ENCODE data around the gene ADGRE1. TPM values are rescaled to one million over a fixed set of nuclear protein-coding genes. Genes with fewer than 3 reads are reported as not detected.

Gene ADGRE1
- total and polyA plus RNA-seq, 2 of the 4 experiments (the other 2 are of a cell fraction) = not detected

- ChIA-PET POLR2A (ENCODE audit: unreplicated experiment) (no interaction called here), CTCF (no interaction called here)
- H4K5ac ChIP-seq (ENCODE audit: low read depth, low read length) = no peak overlapping the region
- H3K36me3 ChIP-seq (ENCODE audit: control insufficient read depth, insufficient read depth, low read length) = no peaks in the 10 kb centered on the region
- no peaks in the 10 kb centered on the region for H3K27me3 ChIP-seq (ENCODE audit: control insufficient read depth, insufficient read depth, low read length)
- dilution Hi-C loops (cut with HindIII; ENCODE audit: low sequenced_read_pairs, unreplicated experiment) (no loop called here), in situ Hi-C loops (cut with MboI; ENCODE audit: low sequenced_read_pairs) (no loop called here), intact Hi-C loops (cut with micrococcal nuclease) (no loop called here)
- no TSS peak for BruUV-seq (replicated peaks)
- WGBS, 2 experiments (ENCODE audit: extremely low coverage in 2 of 2, insufficient read length in 1 of 2) = no CpG with 5 or more reads among the region's 7 CpGs
- peaks cover 12% of the 10 kb centered on the region; the same call in 1 of the 2 replicates for H3K9me3 ChIP-seq (ENCODE audit: control insufficient read depth, insufficient read depth, low read length)
- no peak overlapping the region for H3K4me2 ChIP-seq (ENCODE audit: low read depth, low read length)
- H2BK5ac ChIP-seq (ENCODE audit: low read depth, low read length, poor library complexity, severe bottlenecking) = no peak overlapping the region
- no peak overlapping the region for H3K14ac ChIP-seq (replicated peaks; ENCODE audit: low read depth, low read length)
- H3K4me3 ChIP-seq (ENCODE audit: insufficient read depth, low read depth, low read length) = no peak overlapping the region
- no peak overlapping the region for H3K56ac ChIP-seq (ENCODE audit: extremely low read depth, insufficient read depth, low read length)
- H4K8ac ChIP-seq (ENCODE audit: low read depth in 2 of 2, low read length in 2 of 2) = no peak overlapping the region
- H3K9ac ChIP-seq (ENCODE audit: low read depth, low read length) = no peak overlapping the region
- no peak for ATAC-seq (ENCODE audit: low read depth)
- no peak overlapping the region for H2AK5ac ChIP-seq (ENCODE audit: low read depth, low read length)
- no peaks in the 10 kb centered on the region for H3K79me1 ChIP-seq (ENCODE audit: low read depth in 1 of 2, low read length in 2 of 2)
- H2AK9ac ChIP-seq (replicated peaks; ENCODE audit: low read depth, low read length, poor library complexity) = no peak overlapping the region
- H3K4me1 ChIP-seq (ENCODE audit: control insufficient read depth, insufficient read depth, low read length) = no peaks in the 10 kb centered on the region
- H2BK20ac ChIP-seq (ENCODE audit: low read depth, low read length) = no peak overlapping the region
- no peak overlapping the region for H3K23ac ChIP-seq (ENCODE audit: low read depth, low read length)
- H3K27ac ChIP-seq (ENCODE audit: insufficient read depth, low read length) = no peak overlapping the region
- H3K9me1 ChIP-seq (ENCODE audit: insufficient read depth, low read length) = no peaks in the 10 kb centered on the region
- H2AFZ ChIP-seq (replicated peaks; ENCODE audit: low read length, poor library complexity) = no peak overlapping the region
- H4K91ac ChIP-seq (ENCODE audit: insufficient read depth, low read depth, low read length) = no peak overlapping the region
- DNase-seq = no peak
- H3K4ac ChIP-seq (ENCODE audit: low read depth, low read length) = no peak overlapping the region
- H4K20me1 ChIP-seq (ENCODE audit: insufficient read depth, low read length) = no peaks in the 10 kb centered on the region
- no peak overlapping the region for H2BK15ac ChIP-seq (ENCODE audit: low read depth, low read length)
- TF ChIP-seq USF2 (IDR thresholded peaks at IDR 0.05; ENCODE audit: low read depth, low read length) = no peak
- TF ChIP-seq POLR2A (IDR thresholded peaks at IDR 0.05; ENCODE audit: low read depth, low read length) = no peak
- TF ChIP-seq MAZ (IDR thresholded peaks at IDR 0.05; ENCODE audit: borderline replicate concordance, low read depth, low read length) = no peak
- TF ChIP-seq RCOR1 (IDR thresholded peaks at IDR 0.05; ENCODE audit: insufficient replicate concordance, low read length) = no peak
- no peak for TF ChIP-seq CEBPB (IDR thresholded peaks at IDR 0.05; ENCODE audit: low read depth, low read length)
- TF ChIP-seq RAD21 (IDR thresholded peaks at IDR 0.05; ENCODE audit: low read length) = no peak
- no peak for TF ChIP-seq BHLHE40 (IDR thresholded peaks at IDR 0.05; ENCODE audit: low read depth, low read length)
- no peak for TF ChIP-seq CHD1 (IDR thresholded peaks at IDR 0.05; ENCODE audit: low read depth, low read length)
- TF ChIP-seq CTCF (conservative IDR thresholded peaks at IDR 0.05; ENCODE audit: low read depth, low read length) = no peak
- TF ChIP-seq NFE2L2 (IDR thresholded peaks at IDR 0.05; ENCODE audit: low read depth, low read length) = no peak
- no peak for TF ChIP-seq RFX5 (IDR thresholded peaks at IDR 0.05; ENCODE audit: low read depth, low read length)
- no peak for TF ChIP-seq ELK1 (IDR thresholded peaks at IDR 0.05; ENCODE audit: borderline replicate concordance, low read depth, low read length)
- TF ChIP-seq FOS (IDR thresholded peaks at IDR 0.05; ENCODE audit: low read depth, low read length) = no peak
- TF ChIP-seq MAFK (IDR thresholded peaks at IDR 0.05; ENCODE audit: low read depth, low read length) = no peak
- TF ChIP-seq MXI1 (IDR thresholded peaks at IDR 0.05; ENCODE audit: borderline replicate concordance, low read depth, low read length) = no peak
- no peak for TF ChIP-seq SMC3 (IDR thresholded peaks at IDR 0.05; ENCODE audit: low read depth, low read length)
- H2BK120ac ChIP-seq (ENCODE audit: low read depth, low read length) = no peak overlapping the region
- H3K18ac ChIP-seq (ENCODE audit: low read depth, low read length) = no peak overlapping the region
Measured at GRCh38 chr19:6886277-6886897, 992 bp upstream of the ADGRE1 start.
